Pulmonary artery endothelial cell (primary cell): Measurements from ENCODE around the gene GPR37L1. TPM values are rescaled to one million over a fixed set of nuclear protein-coding genes. Genes with fewer than 3 reads are reported as not detected.
"Not testable (repeated sequence)": the region's sequence is repeated elsewhere in the genome, so short reads cannot be mapped to it uniquely, and the experiment has no call there.

Experiments used
- DNase-seq: peaks from one replicate; pipeline ENCODE4 v3.0.0-alpha.2; 2011; ENCODE audit warnings: low read depth, low spot score
- total RNA-seq: library from RNA; depleted of rRNA; stranded (reverse); fragments of >200 nt; gene quantifications from 2 replicates; pipeline ENCODE4 v1.2.3, GENCODE V29; 2014

GPR37L1 gene
- total RNA-seq, 1 donor from 2014 or later, result not detected

- not testable (repeated sequence) for DNase-seq
Observed at GRCh38 chr1:202167054-202167453, 44.3 kb downstream of the GPR37L1 start.

GRCh38 chr1:202167708-202168415 is 45.1 kb downstream of the GPR37L1 start:
- no peak for DNase-seq

GRCh38 chr1:202168861-202169260 is 46.1 kb downstream of the GPR37L1 start:
- no peak for DNase-seq

DNA sequence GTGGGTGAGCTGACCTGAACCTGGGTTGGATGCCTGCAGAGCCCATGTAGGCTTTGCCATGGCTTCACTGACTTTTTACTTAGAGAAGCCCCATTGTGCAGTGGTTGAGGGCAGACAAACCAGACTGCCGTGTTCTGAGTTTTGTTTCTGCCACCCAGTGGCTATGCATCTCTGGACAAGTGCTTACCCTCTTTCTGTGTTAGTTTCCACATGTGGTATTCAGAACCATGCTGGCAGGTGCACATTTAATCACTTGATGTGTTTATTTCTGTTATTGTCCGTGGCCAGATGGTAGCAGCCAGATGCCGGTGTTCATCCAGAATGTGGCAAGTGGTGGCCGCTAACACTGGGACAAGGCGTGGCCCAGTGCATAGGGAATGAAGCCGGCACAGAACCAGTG is 48.0 kb downstream of the GPR37L1 start:
- no peak for DNase-seq

DNA sequence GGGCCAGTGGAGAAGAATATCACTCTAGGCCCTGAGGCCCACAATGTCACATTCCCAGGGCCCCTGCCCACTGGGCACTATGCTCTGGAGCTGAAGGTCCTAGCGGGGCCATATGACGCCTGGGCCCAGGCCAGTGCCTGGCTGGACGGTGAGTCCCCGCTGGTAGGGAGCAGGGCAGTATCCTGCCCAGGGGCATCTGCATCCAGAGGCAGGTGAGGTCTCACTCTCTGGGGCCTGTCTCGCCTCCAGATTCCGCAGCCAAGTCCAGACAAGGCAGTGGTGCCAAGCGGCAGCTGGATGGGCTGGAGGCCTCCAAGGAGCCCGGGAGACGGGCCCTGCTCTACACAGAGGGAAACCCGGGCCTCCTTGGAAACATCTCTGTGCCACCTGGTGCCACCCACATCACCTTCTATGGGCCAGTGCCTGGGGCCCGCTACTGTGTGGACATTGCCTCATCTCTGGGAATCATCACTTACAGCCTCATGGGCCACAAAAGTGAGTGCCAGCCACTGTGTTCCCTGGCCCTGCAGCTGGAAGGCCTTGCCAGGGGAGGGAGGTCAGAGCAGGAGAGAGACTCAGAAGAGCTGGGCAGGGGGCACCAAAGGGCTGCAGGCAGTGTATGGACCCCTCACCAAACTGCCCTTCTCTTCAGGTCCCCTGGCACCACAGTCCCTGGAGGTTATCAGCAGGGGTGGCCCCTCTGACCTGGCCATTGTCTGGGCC is 48.7 kb downstream of the GPR37L1 start:
- no peak for DNase-seq

DNA sequence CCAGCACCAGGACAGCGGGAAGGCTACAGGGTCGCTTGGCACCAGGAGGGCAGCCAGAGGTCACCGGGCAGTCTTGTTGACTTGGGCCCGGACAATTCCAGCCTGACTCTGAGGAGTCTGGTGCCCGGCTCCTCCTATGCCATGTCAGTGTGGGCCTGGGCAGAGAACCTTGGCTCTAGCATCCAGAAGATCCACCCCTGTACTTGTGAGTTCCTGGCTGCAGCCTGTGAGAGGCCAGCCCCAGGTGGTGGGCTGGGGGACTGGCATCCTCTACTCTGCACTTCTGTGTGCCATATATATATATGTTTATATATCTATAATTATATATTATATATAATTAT is 49.3 kb downstream of the GPR37L1 start:
- DNase-seq, result no peak

GRCh38 chr1:202173993-202174392 is 51.3 kb downstream of the GPR37L1 start:
- DNase-seq, result no peak

DNA sequence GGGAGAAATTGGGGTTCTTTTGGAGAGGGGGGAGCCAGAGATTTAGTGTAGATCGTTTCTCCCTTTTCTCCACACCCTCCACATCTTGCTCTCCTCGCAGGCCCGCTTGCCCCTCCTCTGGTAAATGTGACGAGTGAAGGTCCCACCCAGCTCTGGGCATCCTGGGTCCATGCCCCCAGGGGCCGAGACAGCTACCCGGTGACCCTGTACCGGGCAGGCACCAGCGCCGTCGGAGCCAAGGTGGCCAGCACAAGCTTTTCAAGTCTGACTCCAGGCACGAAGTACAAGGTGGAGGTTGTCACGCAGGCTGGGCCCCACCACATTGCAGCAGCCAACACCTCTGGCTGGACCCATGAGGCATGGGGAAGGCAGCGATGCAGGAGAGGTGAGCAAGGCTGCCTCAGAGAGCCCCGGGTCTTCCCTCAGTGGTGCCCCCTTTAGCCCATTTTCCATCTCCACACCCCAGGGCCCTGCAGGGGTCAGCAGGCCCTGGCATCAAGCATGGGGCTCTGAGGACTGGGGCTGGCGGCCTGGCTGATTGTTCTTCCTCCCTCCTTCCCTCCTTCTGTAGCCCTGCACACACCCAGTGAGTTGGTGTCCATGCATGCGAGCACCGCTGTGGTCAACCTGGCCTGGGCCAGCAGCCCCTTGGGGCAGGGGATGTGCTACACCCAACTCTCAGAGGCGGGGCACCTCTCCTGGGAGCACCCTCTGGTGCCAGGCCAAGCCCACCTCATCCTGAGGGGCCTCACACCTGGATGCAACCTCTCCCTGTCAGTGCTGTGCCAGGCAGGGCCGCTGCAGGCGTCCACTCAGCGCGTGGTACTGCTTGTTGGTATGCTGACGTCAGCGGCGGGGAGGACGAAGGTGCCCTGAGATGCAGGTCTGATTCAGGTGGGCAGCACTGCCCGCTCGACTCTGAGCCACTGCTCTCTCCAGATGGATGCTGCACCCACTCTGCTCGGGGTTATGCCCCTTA is 54.5 kb downstream of the GPR37L1 start:
- no peak for DNase-seq

GRCh38 chr1:202179828-202180750 is 57.4 kb downstream of the GPR37L1 start:
- no peak for DNase-seq

DNA sequence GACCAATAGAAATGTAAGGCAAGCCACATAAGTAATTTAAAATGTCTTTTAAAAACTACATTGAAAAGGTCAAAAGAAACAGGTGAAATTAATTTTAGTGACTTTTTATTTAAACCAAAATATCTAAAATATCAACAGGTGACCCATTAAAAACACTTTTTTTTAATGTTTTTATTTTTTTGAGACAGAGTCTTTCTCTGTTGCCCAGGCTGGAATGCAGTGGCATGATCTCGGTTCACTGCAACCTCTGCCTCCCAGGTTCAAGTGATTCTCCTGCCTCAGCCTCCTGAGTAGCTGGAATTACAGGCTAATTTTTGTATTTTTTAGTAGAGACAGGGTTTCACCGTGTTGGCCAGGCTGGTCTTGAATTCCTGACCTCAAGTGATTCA is 58.0 kb downstream of the GPR37L1 start:
- DNase-seq, result not testable (repeated sequence)

GRCh38 chr1:202181586-202181985 is 58.9 kb downstream of the GPR37L1 start:
- DNase-seq, result no peak

- no peak for DNase-seq
Observed at GRCh38 chr1:202182040-202182877, 59.5 kb downstream of the GPR37L1 start.

Other genes starting within 250 kb of the GPR37L1 start
- 10.1 and 10.4 TPM in 2 replicates for gene SHISA4, start 234.0 kb upstream of the GPR37L1 start, total RNA-seq
- under 0.01 and 0.07 TPM in 2 replicates for gene LMOD1, start 176.4 kb upstream of the GPR37L1 start, total RNA-seq
- gene TIMM17A, start 167.4 kb upstream of the GPR37L1 start, total RNA-seq, result 82.8 and 108 TPM in 2 replicates
- 53.5 and 55.4 TPM in 2 replicates for gene RNPEP, start 140.3 kb upstream of the GPR37L1 start, total RNA-seq
- 0.07 and 0.11 TPM in 2 replicates for gene ELF3, start 112.3 kb upstream of the GPR37L1 start, total RNA-seq
- gene ARL8A, start 21.8 kb downstream of the GPR37L1 start, total RNA-seq, result 28.1 and 29.5 TPM in 2 replicates
- gene PTPN7, start 37.7 kb downstream of the GPR37L1 start, total RNA-seq, result 0.40 TPM in 1 of 2 replicates, not detected in the other
- not detected in 2 replicates for gene LGR6, start 70.9 kb downstream of the GPR37L1 start, total RNA-seq
- 35.2 and 51.3 TPM in 2 replicates for gene UBE2T, start 219.0 kb downstream of the GPR37L1 start, total RNA-seq
- gene PPP1R12B, start 225.8 kb downstream of the GPR37L1 start, total RNA-seq, result 5.2 and 15.8 TPM in 2 replicates